Islet precursor cell (in vitro differentiated cells): Measurements from ENCODE around the gene PPARD.

ENCODE experiments used
- DNase-seq: peaks from one replicate; pipeline ENCODE4 v3.0.0-alpha.2; 2018

PPARD gene

GRCh38 chr6:35474942-35475570, 132.7 kb downstream of the PPARD start:
- DNase-seq: no peak

GRCh38 chr6:35475573-35475972, 133.2 kb downstream of the PPARD start:
- no peak for DNase-seq

- no peak for DNase-seq
Observed at GRCh38 chr6:35476004-35476403, 133.6 kb downstream of the PPARD start.

GRCh38 chr6:35477028-35477427, 134.7 kb downstream of the PPARD start:
- no peak for DNase-seq
